HepG2 (cell line): Measurements from ENCODE around the gene IKZF3. TPM values are rescaled to one million over a fixed set of nuclear protein-coding genes. Genes with fewer than 3 reads are reported as not detected.

Experiments
- ATAC-seq: fragments of 200-7000 bp; cut with Tn5 transposase; 3 replicates; pipeline ENCODE4 v1.9.1; 2020; ENCODE audit warnings: mild to moderate bottlenecking, moderate library complexity
- BruUV-seq: library from RNA; stranded (reverse); fragments of 400-500 nt; replicated peaks from 2 replicates; lab custom pipeline; 2021; lab: Mats Ljungman, UMichigan
- CTCF ChIA-PET: fragments of 300-600 bp; formaldehyde crosslinking; extraction: SDS; loops from one replicate; lab custom pipeline; 2021; ENCODE audit warnings: low total read pairs, inconsistent platforms, low intra/inter-chr PET ratio; lab: Yijun Ruan, JAX
- POLR2A ChIA-PET: fragments of 350-600 bp; sonication (Branson Sonifier 250); formaldehyde crosslinking; loops from one replicate; lab custom pipeline; 2020; ENCODE audit warnings: antibody characterized with exemption, inconsistent platforms; lab: Yijun Ruan, JAX
- DNase-seq: peaks from one replicate; pipeline ENCODE4 v3.0.0-alpha.2; 2015; ENCODE audit warnings: low spot score
- FAIRE-seq: peaks from 3 replicates; lab custom pipeline; 2011; peaks lifted over from hg19 to GRCh38; lab: Jason Lieb, UNC
- H2AFZ ChIP-seq: one replicate; pipeline ENCODE4 v1.6.1; 2011; ENCODE audit warnings: low read length, inconsistent platforms
- H3K27ac ChIP-seq: fragments of 300-600 bp; 3 replicates; pipeline ENCODE4 v1.8.0; 2011; ENCODE audit warnings: mixed run types, mild to moderate bottlenecking, mixed read lengths, low read length, inconsistent platforms; ENCODE audit not compliant: insufficient read depth; ENCODE audit errors: extremely low read length
- H3K27me3 ChIP-seq, 2 experiments: fragments of 200-600 bp in 1 of 2; 2 replicates in 1 of 2; 3 replicates in 1 of 2; pipeline versions ENCODE4 v1.6.0 to v1.8.0; 2011; ENCODE audit warnings: low read length in 2 of 2, mild to moderate bottlenecking in 2 of 2, moderate library complexity in 2 of 2, inconsistent platforms in 1 of 2; ENCODE audit not compliant: insufficient read depth in 2 of 2, control insufficient read depth in 1 of 2
- H3K36me3 ChIP-seq, 2 experiments: fragments of 200-600 bp in 1 of 2; replicated peaks in 1 of 2; 2 replicates in 1 of 2; 3 replicates in 1 of 2; pipeline versions ENCODE4 v1.5.1 to v1.8.0; 2011; ENCODE audit warnings: low read length in 2 of 2, inconsistent platforms in 1 of 2; ENCODE audit not compliant: insufficient read depth in 2 of 2, control insufficient read depth in 1 of 2
- H3K4me1 ChIP-seq: 2 replicates; pipeline ENCODE4 v1.5.1; 2012; ENCODE audit warnings: low read length, inconsistent platforms; ENCODE audit not compliant: insufficient read depth
- H3K4me2 ChIP-seq: 2 replicates; pipeline ENCODE4 v1.6.0; 2011; ENCODE audit warnings: low read depth, low read length, inconsistent platforms
- H3K4me3 ChIP-seq, 3 experiments: fragments of 200-600 bp in 1 of 3; sonication (generic), shearing (Covaris generic) in 1 of 3; replicated peaks in 1 of 3; 2 replicates each; pipeline ENCODE4 v1.5.1; 2011 to 2016; ENCODE audit warnings: low read length in 3 of 3, inconsistent platforms in 2 of 3, low read depth in 2 of 3, mild to moderate bottlenecking in 2 of 3, control low read depth in 1 of 3, mixed read lengths in 1 of 3; ENCODE audit not compliant: insufficient read depth in 1 of 3
- H3K79me2 ChIP-seq: one replicate; pipeline ENCODE4 v1.6.1; 2011; ENCODE audit warnings: low read length, inconsistent platforms; ENCODE audit not compliant: insufficient read depth
- H3K9ac ChIP-seq: 2 replicates; pipeline ENCODE4 v1.6.0; 2011; ENCODE audit warnings: mild to moderate bottlenecking, low read depth, low read length, inconsistent platforms; ENCODE audit not compliant: insufficient read depth
- H3K9me3 ChIP-seq: 2 replicates; pipeline ENCODE4 v1.5.1; 2012; ENCODE audit warnings: mild to moderate bottlenecking, low read length
- H4K20me1 ChIP-seq: 2 replicates; pipeline ENCODE4 v1.6.0; 2011; ENCODE audit warnings: inconsistent platforms, mild to moderate bottlenecking, low read length, moderate library complexity; ENCODE audit not compliant: insufficient read depth
- AGO2 ChIP-seq: fragments of 200-400 bp; formaldehyde crosslinking; optimal IDR thresholded peaks from 2 replicates; pipeline ENCODE3; 2017; ENCODE audit warnings: mild to moderate bottlenecking, low read depth, low read length, moderate library complexity
- GFI1 ChIP-seq: sonication (generic); formaldehyde crosslinking; IDR thresholded peaks from 2 replicates; pipeline ENCODE4 v1.5.0; 2020; ENCODE audit warnings: missing genetic modification reagents, mild to moderate bottlenecking, borderline replicate concordance
- HNRNPUL1 ChIP-seq: fragments of 200-400 bp; formaldehyde crosslinking; IDR thresholded peaks from 2 replicates; pipeline ENCODE4 v1.6.1; 2017; ENCODE audit warnings: low read depth, mild to moderate bottlenecking, low read length, moderate library complexity
- ZNF263 ChIP-seq: sonication (generic); formaldehyde crosslinking; IDR thresholded peaks from 2 replicates; pipeline ENCODE4 v1.4.0; 2020; ENCODE audit warnings: missing genetic modification reagents
- ZNF629 ChIP-seq: sonication (generic); formaldehyde crosslinking; conservative IDR thresholded peaks from 2 replicates; pipeline ENCODE4 v1.5.0; 2020; ENCODE audit warnings: missing genetic modification reagents
- WGBS: methylation state at CpG from one replicate; pipeline ENCODE4 v1.1.6; 2017; ENCODE audit warnings: low lambda C conversion rate; 5-methylcytosine and 5-hydroxymethylcytosine counted together
- in situ Hi-C: cut with HindIII; loops from 2 replicates; pipeline ENCODE4 v1.10.0; 2017; ENCODE audit warnings: low pct_unique_long_range_greater_than_20kb; ENCODE audit not compliant: extremely low pct_ligation_motif_present
- intact Hi-C: fragments of 100-400 bp; cut with micrococcal nuclease; formaldehyde crosslinking; loops from one replicate; pipeline ENCODE4 v1.10.0; 2022; ENCODE audit not compliant: unreplicated experiment
- polyA plus RNA-seq, 8 experiments: library from polyadenylated mRNA; depleted of rRNA in 3 of 8; stranded (reverse) in 7 of 8; unstranded in 1 of 8; fragments of >200 nt; fragmentation: Illumina TruSeq in 4 of 8; extraction: Trizol in 4 of 8; gene quantifications; 2 replicates each; pipeline versions ENCODE4 v1.2.1 to v1.2.3, GENCODE V29; 2011 to 2016; ENCODE audit warnings: low read depth in 4 of 8, missing spikeins in 1 of 8, mixed read lengths in 1 of 8; ENCODE audit not compliant: insufficient read depth in 1 of 8
- total RNA-seq, 5 experiments: library from RNA; depleted of rRNA; stranded (reverse); fragments of >200 nt; fragmentation: Illumina TruSeq; extraction: Trizol; gene quantifications; 2 replicates each; pipeline ENCODE4 v1.2.3, GENCODE V29; 2016; ENCODE audit warnings: low read depth in 1 of 5

IKZF3 gene
- total and polyA plus RNA-seq, 2 of the 13 experiments (the other 11 are each of a cell fraction or from before 2014, with no cell fraction given): not detected

DNA sequence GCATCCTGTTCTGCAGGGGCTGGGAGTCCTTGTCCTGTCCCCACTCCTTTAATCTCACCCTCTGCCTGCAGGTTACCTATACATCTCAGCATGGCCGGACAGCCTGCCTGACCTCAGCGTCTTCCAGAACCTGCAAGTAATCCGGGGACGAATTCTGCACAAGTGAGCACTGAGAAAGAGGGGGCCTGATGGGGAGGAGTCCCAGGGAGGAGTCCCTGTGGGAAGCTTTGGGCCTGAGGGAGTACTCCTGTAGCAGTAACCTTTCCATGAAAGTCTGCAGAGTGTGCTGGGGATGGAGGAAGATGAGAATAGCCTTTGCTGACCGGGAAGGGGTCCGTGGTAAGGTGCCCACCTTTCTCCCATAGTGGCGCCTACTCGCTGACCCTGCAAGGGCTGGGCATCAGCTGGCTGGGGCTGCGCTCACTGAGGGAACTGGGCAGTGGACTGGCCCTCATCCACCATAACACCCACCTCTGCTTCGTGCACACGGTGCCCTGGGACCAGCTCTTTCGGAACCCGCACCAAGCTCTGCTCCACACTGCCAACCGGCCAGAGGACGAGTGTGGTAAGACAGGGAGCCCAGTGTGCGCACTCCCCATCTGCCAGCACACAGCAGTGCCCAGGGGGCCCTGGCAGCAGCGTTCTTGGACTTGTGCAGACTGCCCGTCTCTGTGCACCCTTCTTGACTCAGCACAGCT lies 148.6 kb downstream of the IKZF3 start:
- FAIRE-seq (no peak), ATAC-seq (no peak; the same call in 2 of the 3 replicates)
- H3K4me2 ChIP-seq: no peak overlapping the region
- H3K4me3 ChIP-seq: no peak overlapping the region
- no peak overlapping the region for H2AFZ ChIP-seq
- H3K27me3 ChIP-seq: no peaks in the 10 kb centered on the region
- H3K27ac ChIP-seq: no peak overlapping the region
- POLR2A ChIA-PET: interaction anchor here (0.6 to 4.1 kb wide), 3 partner anchors 12 to 24 kb away, joined by 3 to 11 read pairs (median 3); no protein-coding TSS in a partner anchor
- WGBS: 98% methylated on average over 18 of the region's 18 CpGs
- TF ChIP-seq HNRNPUL1: no peak
- TF ChIP-seq AGO2: peak; percentile 50
- TF ChIP-seq ZNF263 (CRISPR knock-in tag): peak; percentile 92
- TF ChIP-seq, all 625 proteins: peak for 2
- Histone ChIP-seq H3K36me3 (peaks cover 34 to 88% of the 10 kb centered on the region in 2 experiments), H3K9ac (no peak overlapping the region), H3K4me1 (no peaks in the 10 kb centered on the region), H3K9me3 (no peaks in the 10 kb centered on the region), H3K79me2 (no peaks in the 10 kb centered on the region), H4K20me1 (no peaks in the 10 kb centered on the region)
- intact Hi-C loops: no loop called here
- CTCF ChIA-PET: no interaction called here
- BruUV-seq: no TSS peak
- DNase-seq: no peak
- in situ Hi-C loops: no loop called here

DNA sequence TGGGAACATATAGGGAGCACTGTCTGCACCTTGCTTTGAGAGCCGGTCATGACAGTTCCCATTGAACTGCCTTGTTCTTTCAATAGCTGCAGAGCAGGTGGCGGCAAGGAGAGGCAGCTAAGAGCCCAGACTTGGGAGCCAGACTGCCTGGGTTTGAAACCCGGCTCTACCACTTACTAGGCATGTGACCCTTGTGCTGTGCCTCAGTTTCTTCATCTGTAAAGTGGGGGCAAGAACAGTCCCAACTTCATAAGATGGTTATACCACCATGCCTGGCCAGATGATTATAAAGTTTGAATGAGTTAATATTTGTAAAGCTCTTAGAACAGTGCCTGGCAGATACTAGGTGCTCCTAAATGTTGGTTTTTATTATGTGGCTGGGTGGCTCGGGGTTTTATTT lies 149.9 kb downstream of the IKZF3 start:
- no peaks in the 10 kb centered on the region for H3K79me2 ChIP-seq
- H3K4me3 ChIP-seq: no peak overlapping the region
- no peaks in the 10 kb centered on the region for H3K27me3 ChIP-seq
- CTCF ChIA-PET: no interaction called here
- no peaks in the 10 kb centered on the region for H4K20me1 ChIP-seq
- no peak for FAIRE-seq
- H3K36me3 ChIP-seq: peaks cover 44 to 88% of the 10 kb centered on the region in 2 experiments
- no peak for TF ChIP-seq GFI1 (CRISPR knock-in tag)
- TF ChIP-seq ZNF629 (CRISPR knock-in tag): peak; percentile 86
- no peaks in the 10 kb centered on the region for H3K9me3 ChIP-seq
- no peak overlapping the region for H3K27ac ChIP-seq
- DNase-seq: no peak
- intact Hi-C loops: no loop called here
- no peak overlapping the region for H3K9ac ChIP-seq
- H3K4me2 ChIP-seq: no peak overlapping the region
- H2AFZ ChIP-seq: no peak overlapping the region
- no peak for ATAC-seq
- BruUV-seq: no TSS peak
- WGBS: 95% methylated on average over 4 of the region's 4 CpGs
- in situ Hi-C loops: no loop called here
- H3K4me1 ChIP-seq: no peaks in the 10 kb centered on the region
- POLR2A ChIA-PET: interaction anchor here (1.0 to 4.1 kb wide), 3 partner anchors 11 to 19 kb away, joined by 3 to 11 read pairs (median 5); partner anchors contain the start of gene MIEN1
